Endometrial microvascular endothelial cells (primary cell): ENCODE measurements around the gene ARL14EP. TPM values are rescaled to one million over a fixed set of nuclear protein-coding genes. Genes with fewer than 3 reads are reported as not detected.

Source experiments
- in situ Hi-C: cut with HindIII; loops from 2 replicates; pipeline ENCODE4 v1.10.0; 2017; ENCODE audit warnings: low sequenced_read_pairs, low pct_unique_long_range_greater_than_20kb; ENCODE audit errors: inconsistent ontology term
- total RNA-seq: library from RNA; depleted of rRNA; stranded (reverse); fragments of >200 nt; gene quantifications from one replicate; pipeline ENCODE4 v1.2.3, GENCODE V29; 2015; ENCODE audit errors: inconsistent ontology term

ARL14EP gene
- total RNA-seq, 1 donor from 2014 or later = 18.5 TPM

- in situ Hi-C loops = no loop called here
These were observed 713 bp upstream of the ARL14EP start for GRCh38 chr11:30322191-30322590.

- in situ Hi-C loops = no loop called here
These were observed 3.3 kb downstream of the ARL14EP start for GRCh38 chr11:30326114-30326778.

GRCh38 chr11:30326906-30327305 lies 4.0 kb downstream of the ARL14EP start:
- in situ Hi-C loops = no loop called here

GRCh38 chr11:30328681-30329080 lies 5.8 kb downstream of the ARL14EP start:
- in situ Hi-C loops = no loop called here

- in situ Hi-C loops = no loop called here
These were observed 6.4 kb downstream of the ARL14EP start for GRCh38 chr11:30329150-30329940.

- in situ Hi-C loops = no loop called here
These were observed 10.5 kb downstream of the ARL14EP start for GRCh38 chr11:30333405-30333804.

- in situ Hi-C loops = no loop called here
These were observed 19.8 kb downstream of the ARL14EP start for GRCh38 chr11:30342736-30343166.

GRCh38 chr11:30344085-30344484 lies 21.2 kb downstream of the ARL14EP start:
- in situ Hi-C loops = no loop called here

GRCh38 chr11:30345644-30346043 lies 22.7 kb downstream of the ARL14EP start:
- in situ Hi-C loops = no loop called here

GRCh38 chr11:30346068-30346688 lies 23.3 kb downstream of the ARL14EP start:
- in situ Hi-C loops = no loop called here

- in situ Hi-C loops = no loop called here
These were observed 25.1 kb downstream of the ARL14EP start for GRCh38 chr11:30348035-30348434.

- in situ Hi-C loops = no loop called here
These were observed 27.0 kb downstream of the ARL14EP start for GRCh38 chr11:30349885-30350284.

GRCh38 chr11:30350384-30350783 lies 27.5 kb downstream of the ARL14EP start:
- in situ Hi-C loops = no loop called here

GRCh38 chr11:30351061-30351460 lies 28.2 kb downstream of the ARL14EP start:
- in situ Hi-C loops = no loop called here

- in situ Hi-C loops = no loop called here
These were observed 33.5 kb downstream of the ARL14EP start for GRCh38 chr11:30356391-30356790.

GRCh38 chr11:30357872-30358271 lies 35.0 kb downstream of the ARL14EP start:
- in situ Hi-C loops = no loop called here

GRCh38 chr11:30358536-30358935 lies 35.6 kb downstream of the ARL14EP start:
- in situ Hi-C loops = no loop called here

- in situ Hi-C loops = no loop called here
These were observed 37.8 kb downstream of the ARL14EP start for GRCh38 chr11:30360741-30361140.

GRCh38 chr11:30364139-30364836 lies 41.4 kb downstream of the ARL14EP start:
- in situ Hi-C loops = no loop called here
